ENCODE measurements around the gene CYTL1.
"Not testable (repeated sequence)": the region's sequence is repeated elsewhere in the genome, so short reads cannot be mapped to it uniquely, and the experiment has no call there.

The CYTL1 gene

GRCh38 chr4:5001641-5002040 is 17.6 kb downstream of the CYTL1 start:
- not testable (repeated sequence) for DNase-seq

GRCh38 chr4:4996935-4997334 is 22.3 kb downstream of the CYTL1 start:
- DNase-seq: not testable (repeated sequence)

DNA sequence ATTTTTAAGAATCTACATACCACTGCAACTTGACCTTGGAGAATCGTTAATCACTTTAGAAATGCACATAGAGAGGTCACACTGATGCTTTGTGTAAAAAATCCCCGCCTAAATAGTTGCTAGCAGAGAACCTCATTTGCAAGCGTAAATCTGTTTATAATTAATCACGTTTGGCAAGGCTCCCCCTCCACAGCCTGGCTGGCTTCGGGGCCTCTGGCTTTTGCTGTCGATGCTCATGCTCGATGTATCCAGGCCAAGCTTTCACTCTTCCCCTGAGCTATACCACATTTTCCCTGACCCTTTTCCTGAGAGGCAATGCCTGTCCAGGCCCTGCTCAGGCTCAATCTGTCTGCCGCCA is 23.4 kb downstream of the CYTL1 start:
- peak; percentile 7 for DNase-seq

DNA sequence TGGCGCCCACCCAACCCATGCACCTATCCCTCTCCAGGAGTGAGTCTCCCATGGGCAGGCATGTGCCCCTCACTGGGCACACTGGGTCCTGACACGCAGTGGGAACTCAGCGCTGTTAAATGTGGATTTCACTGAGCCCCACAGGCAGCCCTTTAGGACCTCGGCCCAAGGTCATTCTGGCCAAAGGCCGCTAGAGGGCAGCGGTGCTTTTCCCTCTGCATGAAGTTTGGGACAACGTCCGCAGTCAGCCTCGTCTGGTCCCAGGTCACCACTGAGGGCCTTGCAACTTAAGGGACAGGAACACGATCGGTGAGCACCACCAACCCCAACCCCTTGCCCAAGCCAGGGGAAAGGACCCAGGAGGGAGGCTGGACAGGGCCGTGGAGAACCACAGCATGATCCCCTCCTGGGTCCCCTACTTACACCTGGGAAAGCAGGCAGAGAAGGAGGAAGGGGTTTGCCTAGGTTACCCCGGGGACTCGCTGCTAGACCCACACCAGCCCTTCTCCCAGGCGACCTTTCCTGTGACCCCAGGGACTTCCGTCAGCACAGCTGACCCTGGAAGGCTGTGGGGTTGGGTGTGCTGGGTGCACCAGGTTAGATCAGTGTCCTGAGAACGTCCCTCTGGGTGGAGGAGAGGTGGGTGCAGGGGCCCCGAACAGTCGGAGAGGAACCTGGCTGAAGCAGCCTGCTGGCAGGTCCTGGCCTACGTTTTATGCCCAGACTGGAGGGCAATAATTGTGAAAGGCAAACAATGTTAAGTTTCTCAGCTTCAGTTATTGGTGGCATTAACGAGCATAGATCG is 24.0 kb downstream of the CYTL1 start:
- peak; percentile 60 for DNase-seq

GRCh38 chr4:4994312-4995097 is 24.8 kb downstream of the CYTL1 start:
- DNase-seq: no peak

GRCh38 chr4:4992833-4993232 is 26.4 kb downstream of the CYTL1 start:
- DNase-seq: no peak

DNA sequence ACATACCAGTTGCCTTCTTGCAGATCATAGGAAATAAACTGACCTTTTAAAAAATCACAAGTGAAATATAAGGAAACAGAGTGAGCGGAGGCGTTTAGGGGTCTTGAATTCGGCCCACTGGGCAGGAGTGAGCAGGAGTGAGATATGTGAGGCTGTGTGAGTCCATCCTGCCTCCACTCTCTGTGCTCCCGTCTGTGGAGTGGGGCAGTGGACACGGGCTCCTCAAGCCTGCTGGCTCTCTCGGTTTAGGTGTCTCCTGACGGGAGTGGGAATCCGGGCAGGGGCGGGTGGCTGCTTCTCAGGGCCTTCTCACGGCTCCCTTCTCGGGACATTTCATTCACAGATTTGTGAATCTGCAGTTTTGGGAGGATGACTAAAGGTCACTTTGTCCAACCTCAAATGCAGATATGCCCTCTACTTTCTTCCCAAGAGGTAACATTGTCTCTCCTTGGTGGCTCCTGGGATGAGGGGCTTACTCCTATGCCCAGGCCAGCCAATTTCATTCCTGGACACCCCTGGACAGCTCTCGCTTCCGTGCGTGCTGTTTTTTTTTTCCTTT is 27.6 kb downstream of the CYTL1 start:
- no peak for DNase-seq

GRCh38 chr4:4990857-4991540 is 28.3 kb downstream of the CYTL1 start:
- no peak for DNase-seq

- no peak for DNase-seq
Observed at GRCh38 chr4:4990329-4990728, 28.9 kb downstream of the CYTL1 start.

GRCh38 chr4:4989083-4989622 is 30.1 kb downstream of the CYTL1 start:
- DNase-seq: no peak

- DNase-seq: no peak
Observed at GRCh38 chr4:4987656-4988055, 31.6 kb downstream of the CYTL1 start.

GRCh38 chr4:4986841-4987240 is 32.4 kb downstream of the CYTL1 start:
- DNase-seq: no peak

DNA sequence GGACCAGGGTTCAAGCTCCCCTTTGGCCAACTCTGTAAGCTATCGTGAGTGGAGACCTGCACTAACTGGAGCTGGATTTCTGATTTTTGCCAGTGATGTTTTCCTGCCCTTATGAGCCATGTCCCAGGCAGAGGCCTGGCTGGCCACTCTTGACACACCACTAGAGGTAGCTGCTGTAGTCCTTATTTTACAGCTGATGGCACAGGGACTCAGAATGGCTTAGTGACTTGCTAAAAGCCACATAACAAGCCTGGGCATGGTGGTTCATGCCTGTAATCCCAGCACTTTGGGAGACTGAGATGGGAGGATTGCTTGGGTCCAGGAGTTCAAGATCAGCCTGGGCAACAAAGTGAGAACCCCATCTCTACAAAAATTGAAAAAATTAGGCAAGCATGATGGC is 33.4 kb downstream of the CYTL1 start:
- no peak for DNase-seq

GRCh38 chr4:4985036-4985435 is 34.2 kb downstream of the CYTL1 start:
- no peak for DNase-seq

DNA sequence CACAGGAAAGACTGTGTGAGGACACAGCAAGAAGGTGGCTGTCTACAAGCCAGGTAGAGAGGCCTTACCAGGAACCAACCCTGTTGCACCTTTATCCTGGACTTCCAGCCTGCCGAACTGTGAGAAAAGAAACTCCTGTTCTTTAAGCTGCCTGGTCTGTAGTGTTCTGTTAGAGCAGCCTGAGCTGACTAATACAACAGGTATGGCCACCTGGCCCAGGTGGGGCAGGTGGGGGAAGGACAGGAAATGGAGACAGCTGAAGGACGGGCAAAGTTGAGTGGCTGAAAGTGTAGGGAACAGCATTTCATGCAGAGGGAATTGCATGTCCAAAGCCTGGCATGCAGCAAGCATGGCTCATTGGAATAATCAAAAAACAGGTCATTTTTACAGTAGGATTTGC is 35.1 kb downstream of the CYTL1 start:
- no peak for DNase-seq

DNA sequence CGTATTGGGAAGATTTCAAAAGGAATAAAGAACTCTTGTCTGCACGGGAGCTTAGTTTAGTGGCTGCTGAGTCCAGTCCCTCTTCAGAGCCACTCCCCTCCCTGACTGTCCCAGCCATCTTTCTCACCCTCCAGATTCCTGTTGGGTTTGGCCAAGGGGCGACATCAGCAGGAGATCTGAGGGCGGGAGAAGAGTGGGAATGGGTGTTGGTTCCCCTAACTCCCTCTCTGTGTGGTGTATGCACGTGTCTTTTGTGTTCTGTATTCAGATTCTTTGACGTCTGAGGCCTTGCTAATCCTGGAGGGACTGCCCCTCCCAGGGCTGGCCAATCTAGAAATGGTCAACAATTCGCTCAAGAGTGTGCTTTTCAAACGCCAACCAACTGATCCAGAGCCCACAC is 37.4 kb downstream of the CYTL1 start:
- no peak for DNase-seq

- no peak for DNase-seq
Observed at GRCh38 chr4:4981427-4981826, 37.8 kb downstream of the CYTL1 start.

DNA sequence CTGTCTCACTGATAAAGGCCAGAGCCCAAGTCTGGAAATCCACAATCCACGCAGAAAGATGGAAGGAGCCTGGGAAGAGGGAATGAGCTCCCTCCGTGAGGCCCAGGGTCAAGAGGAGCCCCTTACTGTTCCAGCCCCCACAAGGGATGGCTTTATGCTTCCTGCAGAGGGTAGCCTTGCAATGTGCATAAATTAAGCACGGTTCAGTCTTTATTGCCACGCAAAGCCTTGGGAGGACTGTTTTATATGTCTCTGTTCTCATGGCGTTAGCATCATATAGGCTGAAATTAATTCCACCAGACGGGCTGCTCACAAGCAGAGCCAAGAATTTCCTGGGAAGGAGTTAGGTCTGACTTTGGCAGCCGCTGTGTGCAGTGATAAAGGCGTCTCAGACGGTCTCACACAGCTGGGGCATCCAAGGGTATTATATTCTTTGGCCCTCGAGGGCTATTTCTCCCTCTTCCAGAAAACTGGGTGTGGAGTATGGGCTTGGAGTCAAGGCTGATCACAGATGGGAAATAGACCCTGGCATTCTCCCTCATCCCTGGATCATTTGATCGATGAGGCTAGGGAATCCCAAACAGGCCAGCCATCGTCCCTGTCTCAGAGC is 38.5 kb downstream of the CYTL1 start:
- DNase-seq: no peak

GRCh38 chr4:4979971-4980370 is 39.3 kb downstream of the CYTL1 start:
- DNase-seq: no peak

- no peak for DNase-seq
Observed at GRCh38 chr4:4974727-4975126, 44.5 kb downstream of the CYTL1 start.

- no peak for DNase-seq
Observed at GRCh38 chr4:4971796-4972195, 47.5 kb downstream of the CYTL1 start.

GRCh38 chr4:4969298-4969697 is 50.0 kb downstream of the CYTL1 start:
- DNase-seq: no peak
